Measurements from ENCODE around the gene SGTA. TPM values are rescaled to one million over a fixed set of nuclear protein-coding genes. Genes with fewer than 3 reads are reported as not detected.

Gene SGTA
- total RNA-seq, 1 donor from 2014 or later = 77.5 TPM

DNA sequence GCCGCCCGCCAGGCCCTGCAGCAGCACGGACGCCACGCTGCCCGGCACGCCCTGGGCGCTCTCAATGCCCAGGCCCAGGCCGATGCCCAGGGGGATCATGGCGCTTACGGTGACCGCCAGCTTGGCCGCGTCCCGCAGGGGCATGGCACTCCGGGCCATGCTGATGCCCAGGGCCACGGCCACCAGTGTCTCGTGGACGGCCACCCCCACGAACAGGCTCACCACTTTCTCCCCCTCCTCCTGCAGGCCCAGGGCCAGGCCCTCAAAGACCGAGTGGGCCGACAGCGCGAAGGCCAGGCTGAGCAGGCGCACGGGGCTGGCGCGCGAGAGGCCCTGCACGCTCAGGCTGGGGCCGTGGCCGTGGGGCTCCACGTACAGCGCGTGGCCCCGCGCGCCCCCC is 50.2 kb downstream of the SGTA start:
- Mint-ChIP-seq H3K4me3 (ENCODE audit: low read depth) (no peak overlapping the region), H3K27me3 (peaks cover 7% of the 10 kb centered on the region), H3K9me3 (ENCODE audit: low read depth) (no peaks in the 10 kb centered on the region), H3K27ac (no peak overlapping the region), H3K4me1 (ENCODE audit: low read depth) (no peaks in the 10 kb centered on the region), H3K36me3 (ENCODE audit: insufficient read depth) (peaks cover 11% of the 10 kb centered on the region)
- no peak for DNase-seq (ENCODE audit: low spot score, unreplicated experiment)
- TF ChIP-seq, protein P1, sequence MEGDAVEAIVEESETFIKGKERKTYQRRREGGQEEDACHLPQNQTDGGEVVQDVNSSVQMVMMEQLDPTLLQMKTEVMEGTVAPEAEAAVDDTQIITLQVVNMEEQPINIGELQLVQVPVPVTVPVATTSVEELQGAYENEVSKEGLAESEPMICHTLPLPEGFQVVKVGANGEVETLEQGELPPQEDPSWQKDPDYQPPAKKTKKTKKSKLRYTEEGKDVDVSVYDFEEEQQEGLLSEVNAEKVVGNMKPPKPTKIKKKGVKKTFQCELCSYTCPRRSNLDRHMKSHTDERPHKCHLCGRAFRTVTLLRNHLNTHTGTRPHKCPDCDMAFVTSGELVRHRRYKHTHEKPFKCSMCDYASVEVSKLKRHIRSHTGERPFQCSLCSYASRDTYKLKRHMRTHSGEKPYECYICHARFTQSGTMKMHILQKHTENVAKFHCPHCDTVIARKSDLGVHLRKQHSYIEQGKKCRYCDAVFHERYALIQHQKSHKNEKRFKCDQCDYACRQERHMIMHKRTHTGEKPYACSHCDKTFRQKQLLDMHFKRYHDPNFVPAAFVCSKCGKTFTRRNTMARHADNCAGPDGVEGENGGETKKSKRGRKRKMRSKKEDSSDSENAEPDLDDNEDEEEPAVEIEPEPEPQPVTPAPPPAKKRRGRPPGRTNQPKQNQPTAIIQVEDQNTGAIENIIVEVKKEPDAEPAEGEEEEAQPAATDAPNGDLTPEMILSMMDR (IDR thresholded peaks at IDR 0.05; ENCODE audit: unreplicated experiment) = no peak

DNA sequence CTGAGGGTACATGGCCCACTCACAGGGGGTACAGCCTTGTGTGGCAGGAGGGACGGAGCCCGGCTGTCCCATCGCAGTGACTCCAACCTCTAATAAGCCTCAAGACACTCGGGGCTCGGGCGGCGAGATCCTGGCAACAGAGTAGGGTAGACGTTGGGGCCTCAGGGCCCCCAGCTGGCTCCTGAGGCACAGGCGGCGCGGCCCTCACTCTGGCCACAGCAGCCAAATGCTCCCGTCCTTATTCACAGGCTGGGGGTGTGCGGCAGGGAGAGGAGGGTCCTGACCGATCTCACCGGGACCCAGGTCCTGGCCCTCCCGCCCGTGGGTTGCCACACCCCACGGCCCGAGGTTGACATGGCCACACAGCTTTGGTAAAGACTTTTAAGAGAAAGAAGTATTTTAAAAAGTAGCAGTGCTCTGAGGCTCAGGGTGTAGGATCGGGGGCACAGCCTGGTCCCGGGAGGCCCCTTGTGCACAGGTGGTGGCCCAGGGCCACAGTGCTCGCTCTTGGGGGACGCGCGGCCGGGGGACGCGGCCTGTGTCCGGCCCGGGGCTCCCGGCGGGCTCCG is 50.8 kb downstream of the SGTA start:
- Mint-ChIP-seq H3K9me3 (ENCODE audit: low read depth) (no peaks in the 10 kb centered on the region), H3K36me3 (ENCODE audit: insufficient read depth) (peaks cover 11% of the 10 kb centered on the region), H3K4me1 (ENCODE audit: low read depth) (no peaks in the 10 kb centered on the region), H3K27ac (no peak overlapping the region), H3K27me3 (peaks cover 14% of the 10 kb centered on the region), H3K4me3 (ENCODE audit: low read depth) (no peak overlapping the region)
- DNase-seq (ENCODE audit: low spot score, unreplicated experiment) = no peak
- TF ChIP-seq, protein P1 (IDR thresholded peaks at IDR 0.05; ENCODE audit: unreplicated experiment) = no peak

- Mint-ChIP-seq H3K4me1 (ENCODE audit: low read depth) (no peaks in the 10 kb centered on the region), H3K36me3 (ENCODE audit: insufficient read depth) (peaks cover 6% of the 10 kb centered on the region), H3K27ac (no peak overlapping the region), H3K4me3 (ENCODE audit: low read depth) (no peak overlapping the region), H3K9me3 (ENCODE audit: low read depth) (no peaks in the 10 kb centered on the region), H3K27me3 (peaks cover 19% of the 10 kb centered on the region)
- TF ChIP-seq, protein P1 (IDR thresholded peaks at IDR 0.05; ENCODE audit: unreplicated experiment) = no peak
- DNase-seq (ENCODE audit: low spot score, unreplicated experiment) = no peak
Observed at GRCh38 chr19:2731181-2731995, 51.7 kb downstream of the SGTA start.

DNA sequence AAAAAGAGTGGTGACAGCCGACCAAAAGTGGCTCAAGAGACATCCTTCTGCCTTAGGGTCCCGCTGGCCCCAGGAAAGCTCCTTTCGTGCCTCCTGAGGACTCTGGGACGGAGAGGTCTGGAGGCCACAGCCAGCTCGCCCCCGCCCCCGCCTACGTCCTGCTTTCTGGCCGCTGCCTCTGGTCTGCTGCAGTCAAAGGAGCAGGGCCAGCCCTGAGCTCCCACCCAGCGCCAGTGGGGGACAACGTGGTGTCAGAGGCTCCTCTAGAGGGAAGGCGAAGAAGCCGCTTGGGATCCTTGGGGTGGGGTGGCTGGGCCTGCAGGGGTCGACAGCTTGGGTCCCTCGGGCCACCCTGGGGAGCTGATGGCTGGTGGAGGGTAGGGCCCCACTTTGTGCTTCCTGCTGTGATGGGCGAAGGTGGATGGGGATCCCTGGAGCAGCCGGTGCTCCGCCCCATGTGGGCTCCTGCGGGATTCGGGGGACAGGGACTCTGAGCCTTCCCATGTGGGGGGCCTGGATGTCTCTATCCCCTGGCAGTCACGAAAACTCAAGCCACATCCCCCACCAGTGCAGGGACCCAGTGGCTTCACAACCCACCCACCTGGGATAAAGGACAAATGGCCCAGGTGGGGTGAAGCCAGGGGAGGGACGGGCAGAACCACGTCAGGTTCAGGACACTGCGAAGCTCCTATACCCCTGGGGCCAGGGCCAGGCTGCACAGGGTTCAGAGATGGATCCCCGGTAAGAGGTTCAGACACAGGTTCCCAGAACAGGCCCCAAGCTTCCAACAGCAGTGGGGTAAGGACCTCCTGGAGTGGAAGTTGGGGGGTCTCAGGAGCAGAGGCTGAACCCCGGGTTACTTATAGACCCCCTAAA is 52.9 kb downstream of the SGTA start:
- Mint-ChIP-seq H3K4me3 (ENCODE audit: low read depth) (no peak overlapping the region), H3K36me3 (ENCODE audit: insufficient read depth) (peaks cover 6% of the 10 kb centered on the region)

More for the DNA sequence above, 52.9 kb downstream of the SGTA start:
- Mint-ChIP-seq H3K27me3 (peaks cover 23% of the 10 kb centered on the region), H3K27ac (no peak overlapping the region), H3K9me3 (ENCODE audit: low read depth) (no peaks in the 10 kb centered on the region), H3K4me1 (ENCODE audit: low read depth) (no peaks in the 10 kb centered on the region)
- no peak for DNase-seq (ENCODE audit: low spot score, unreplicated experiment)
- TF ChIP-seq, protein P1 (IDR thresholded peaks at IDR 0.05; ENCODE audit: unreplicated experiment) = no peak

All from progenitor cell of endocrine pancreas (in vitro differentiated cells).